Fibroblast of skin of right biceps (primary cell): ENCODE data around the gene THOC1.

Source experiments
- DNase-seq: peaks from one replicate; pipeline ENCODE4 v3.0.0-alpha.2; 2013

THOC1 gene

DNA sequence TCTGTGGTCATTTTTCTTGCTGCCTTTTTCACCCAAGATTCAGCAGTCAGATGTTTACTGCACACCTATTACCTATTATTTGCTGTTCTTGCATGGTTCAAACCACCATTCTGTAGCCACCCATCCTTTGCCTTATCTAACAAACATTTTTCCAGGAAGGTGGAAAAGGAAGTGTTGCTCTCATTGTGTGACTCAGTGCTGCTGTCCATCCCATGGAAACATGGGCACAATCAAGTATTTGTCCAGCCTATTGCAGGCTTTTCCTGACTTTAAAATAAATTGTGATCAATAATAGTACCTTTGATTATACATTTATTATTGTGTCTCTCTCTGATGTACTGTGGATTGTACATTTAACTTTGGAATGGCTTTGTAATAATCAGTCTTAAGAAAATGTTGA, 56.3 kb downstream of the THOC1 start:
- DNase-seq = no peak

DNA sequence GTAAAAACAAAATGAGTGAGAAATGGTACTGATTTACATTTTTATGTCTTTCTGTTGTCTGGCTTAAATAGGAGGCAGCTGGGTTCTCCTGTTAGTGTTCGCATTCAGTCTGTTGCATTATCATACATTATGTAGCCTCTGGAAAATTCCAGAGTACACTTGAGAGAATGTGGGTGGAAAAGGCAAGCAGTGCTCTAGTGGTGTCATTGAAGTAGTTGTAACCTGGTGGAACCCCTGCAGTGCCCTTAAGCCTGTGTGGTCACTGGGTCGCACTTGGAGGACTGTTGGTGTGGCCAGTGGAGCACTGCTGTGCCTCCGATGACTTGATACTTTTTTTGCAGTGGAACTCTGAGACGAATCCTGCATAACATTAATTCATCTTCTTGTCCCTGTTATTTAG, 57.1 kb downstream of the THOC1 start:
- DNase-seq = no peak

DNA sequence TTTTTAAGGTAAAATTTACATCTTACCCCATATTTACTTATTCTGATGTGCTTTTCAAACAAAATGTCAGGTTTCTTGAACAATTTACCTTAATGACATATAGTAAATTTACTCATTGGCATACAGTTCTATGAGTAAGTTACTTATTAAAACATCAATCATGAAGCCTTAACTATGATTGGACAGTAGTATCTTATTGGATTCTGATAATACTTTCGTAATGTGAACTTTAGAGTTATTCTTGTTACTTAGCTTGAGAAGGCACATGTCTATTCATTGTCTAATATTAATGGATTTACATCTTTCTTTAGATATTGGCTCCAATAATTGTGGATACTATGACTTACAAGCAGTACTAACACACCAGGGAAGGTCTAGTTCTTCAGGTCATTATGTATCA, 57.8 kb downstream of the THOC1 start:
- no peak for DNase-seq

DNA sequence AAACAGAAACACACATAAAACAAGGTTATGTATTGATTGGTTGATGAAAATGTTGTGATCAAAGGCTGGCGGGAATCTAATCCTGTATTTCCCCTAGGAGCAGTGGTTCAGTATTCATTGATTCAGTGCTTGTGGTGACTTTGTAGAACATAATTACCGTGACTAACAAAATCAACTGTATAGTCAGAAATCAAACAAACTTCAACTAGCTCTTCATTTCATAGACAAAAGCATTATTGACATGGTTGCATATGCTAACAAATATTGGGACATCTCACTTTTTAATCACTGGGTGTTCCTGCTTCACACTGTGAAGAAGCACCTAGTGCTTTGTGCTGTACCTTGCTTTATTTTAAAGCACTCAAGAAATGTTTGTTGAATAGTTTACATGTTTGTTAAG, 68.1 kb downstream of the THOC1 start:
- no peak for DNase-seq

DNA sequence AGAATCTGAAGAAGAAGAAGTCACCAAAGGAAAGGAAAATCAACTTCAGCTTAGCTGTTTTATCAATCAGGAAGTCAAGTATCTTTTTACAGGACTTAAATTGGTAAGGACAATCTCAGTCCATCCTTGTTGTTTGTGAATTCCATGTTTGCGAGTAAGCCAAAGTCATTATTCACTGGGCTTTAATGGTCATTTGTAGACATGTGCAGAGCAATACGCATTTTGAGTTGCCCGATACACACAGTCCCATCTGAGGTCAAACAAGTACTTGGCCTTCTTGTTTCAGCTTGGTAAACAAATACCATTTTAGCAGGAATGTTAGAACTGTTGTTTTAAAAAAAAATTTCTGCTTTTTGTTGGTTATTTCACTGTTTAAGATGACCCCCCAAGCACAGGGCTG, 68.6 kb downstream of the THOC1 start:
- DNase-seq = no peak

DNA sequence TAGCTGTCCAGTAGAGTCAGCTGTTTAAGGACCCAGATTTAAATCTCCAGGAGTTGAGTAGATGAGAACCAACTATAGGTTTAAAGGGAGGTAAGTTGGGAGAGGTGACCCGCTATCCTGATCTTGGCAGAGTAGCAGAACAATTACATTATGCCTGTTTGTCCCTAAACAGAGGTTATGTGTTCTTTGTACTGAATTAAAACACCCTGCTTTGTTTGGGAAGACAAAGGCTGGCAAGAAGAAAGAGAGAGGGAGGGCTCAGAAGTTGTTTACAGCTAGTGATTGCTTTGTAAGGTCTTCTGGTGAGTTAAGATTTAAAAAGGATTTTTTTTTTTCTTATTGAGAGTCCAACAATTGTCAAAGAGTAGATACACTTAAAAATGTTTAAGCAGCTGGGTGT, 72.2 kb downstream of the THOC1 start:
- DNase-seq = no peak

DNA sequence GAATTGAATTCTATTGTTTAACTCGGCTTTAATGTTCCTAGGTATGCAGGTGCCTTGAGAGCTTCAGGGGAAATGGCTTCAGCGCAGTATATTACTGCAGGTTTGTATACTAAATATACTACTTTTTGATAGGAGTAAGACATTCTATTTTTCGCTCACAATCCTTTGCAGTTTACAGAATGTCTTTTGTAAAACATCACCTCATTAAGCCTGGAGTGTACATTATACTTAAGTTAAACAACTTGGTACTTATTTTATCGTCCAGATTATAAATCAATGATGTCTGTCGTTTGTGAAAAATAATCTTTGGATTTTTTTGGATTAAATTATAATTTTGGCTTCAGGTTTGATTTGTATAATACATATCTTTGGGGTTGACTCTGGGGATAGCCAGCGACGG, 75.0 kb downstream of the THOC1 start:
- no peak for DNase-seq

DNA sequence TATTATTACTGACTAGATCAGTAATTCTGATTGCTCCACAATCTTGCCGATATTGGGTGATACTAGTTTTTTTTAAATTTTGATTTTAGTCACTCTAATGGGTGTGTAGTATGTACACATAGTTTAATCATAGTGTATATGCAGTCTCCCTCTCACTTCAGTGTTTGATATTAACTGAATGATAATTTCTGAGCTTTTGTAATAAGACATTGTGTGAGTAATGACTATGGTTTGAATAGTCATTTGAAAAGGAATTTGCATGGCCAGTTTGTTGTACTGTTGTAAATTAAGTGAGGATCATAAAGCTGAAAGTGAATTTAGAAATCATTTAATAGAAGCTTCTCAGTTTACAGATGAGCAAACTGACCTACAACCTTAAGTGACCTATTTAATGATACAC, 76.1 kb downstream of the THOC1 start:
- no peak for DNase-seq

DNA sequence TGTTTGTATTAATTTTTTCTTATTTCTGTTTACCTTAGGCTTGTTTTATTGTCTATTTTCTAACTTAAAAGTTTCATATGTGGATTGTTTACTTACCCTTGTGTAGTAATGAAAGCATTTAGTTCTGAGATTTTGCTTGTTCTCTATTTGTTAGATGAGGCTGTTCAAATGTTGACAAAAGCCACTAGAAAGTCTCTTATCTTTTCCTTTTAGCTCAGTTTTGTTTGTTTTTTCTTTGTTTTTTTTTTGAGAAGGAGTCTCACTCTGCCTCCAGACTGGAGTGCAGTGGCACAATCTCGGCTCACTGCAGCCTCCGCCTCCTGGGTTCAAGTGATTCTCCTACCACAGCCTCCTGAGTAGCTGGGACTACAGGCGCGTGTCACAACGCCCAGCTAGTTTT, 78.6 kb downstream of the THOC1 start:
- DNase-seq = no peak

DNA sequence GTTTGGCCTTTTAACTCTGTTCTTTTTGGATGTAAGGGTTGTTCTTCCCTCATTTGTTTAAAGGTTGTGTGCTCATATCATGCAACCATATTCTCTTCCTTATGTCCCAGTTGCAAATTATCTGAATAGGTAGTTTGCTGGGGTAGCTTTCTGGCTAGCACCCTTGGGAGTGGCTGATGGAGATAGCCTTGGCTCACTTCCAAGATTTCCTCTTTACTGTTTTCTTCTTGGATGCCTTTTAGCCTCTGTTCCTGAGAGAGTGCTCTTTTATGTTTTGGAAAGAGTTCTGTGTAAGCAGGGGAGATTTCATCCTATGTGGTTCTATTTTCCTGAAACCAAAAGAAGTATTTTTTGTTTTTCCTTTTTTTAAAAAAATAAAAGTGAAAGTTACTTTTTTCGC, 84.1 kb downstream of the THOC1 start:
- peak; percentile 3 for DNase-seq

DNA sequence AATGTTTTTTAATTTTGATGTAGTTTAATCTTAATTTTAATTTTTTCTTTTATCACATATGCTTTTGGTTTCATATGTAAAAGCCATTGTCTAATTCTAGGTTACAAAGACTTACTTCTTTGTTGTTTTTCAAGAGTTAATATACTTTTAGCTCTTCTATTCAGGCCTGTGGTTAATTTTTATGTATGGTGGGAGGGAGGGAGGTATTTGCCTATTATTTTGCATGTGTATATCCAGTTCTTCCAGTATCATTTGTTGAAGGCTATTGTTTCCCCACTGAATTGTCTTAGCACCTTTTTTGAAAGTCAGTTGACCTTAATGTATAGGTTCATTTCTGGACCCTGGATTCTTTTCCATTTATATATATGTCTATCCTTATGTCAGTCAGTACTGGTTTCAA, 86.1 kb downstream of the THOC1 start:
- no peak for DNase-seq

DNA sequence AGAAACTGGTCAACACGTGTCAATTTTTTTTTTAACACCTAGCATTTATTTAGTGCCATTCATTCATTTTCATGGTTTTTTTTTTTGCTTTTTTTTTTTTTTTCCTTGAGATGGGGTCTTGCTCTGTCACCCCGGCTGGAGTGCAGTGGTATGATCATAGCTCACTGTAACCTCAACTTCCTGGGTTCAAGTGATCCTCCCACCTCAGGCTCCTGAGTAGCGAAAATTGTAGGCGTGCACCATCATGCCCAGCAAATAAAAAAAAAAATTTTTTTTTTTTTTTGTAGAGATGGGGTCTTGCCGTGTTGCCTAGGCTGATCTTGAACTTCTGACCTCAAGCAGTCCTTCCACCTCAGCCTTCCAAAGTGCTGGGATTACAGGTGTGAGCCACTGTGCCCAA, 88.3 kb downstream of the THOC1 start:
- DNase-seq = no peak

DNA sequence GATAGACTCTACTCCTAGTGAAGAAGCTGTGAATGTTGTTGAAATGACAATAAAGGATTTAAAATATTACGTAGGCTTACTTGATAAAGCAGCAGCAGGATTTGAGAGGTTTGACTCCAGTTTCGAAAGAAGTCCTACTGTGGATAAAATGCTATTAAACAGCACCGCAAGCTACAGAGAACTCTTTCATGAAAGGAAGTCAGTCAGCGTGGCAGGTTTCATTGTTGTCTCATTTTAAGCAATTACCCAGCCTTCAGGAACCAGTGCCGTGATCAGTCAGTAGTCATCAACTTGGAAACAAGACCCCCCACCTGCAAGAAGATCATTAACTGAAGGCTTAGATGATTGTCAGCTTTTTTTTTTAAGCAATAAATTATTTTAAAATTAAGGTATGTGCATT, 95.5 kb downstream of the THOC1 start:
- DNase-seq = no peak
